ENCODE data around the gene ZNF669.

The ZNF669 gene

DNA sequence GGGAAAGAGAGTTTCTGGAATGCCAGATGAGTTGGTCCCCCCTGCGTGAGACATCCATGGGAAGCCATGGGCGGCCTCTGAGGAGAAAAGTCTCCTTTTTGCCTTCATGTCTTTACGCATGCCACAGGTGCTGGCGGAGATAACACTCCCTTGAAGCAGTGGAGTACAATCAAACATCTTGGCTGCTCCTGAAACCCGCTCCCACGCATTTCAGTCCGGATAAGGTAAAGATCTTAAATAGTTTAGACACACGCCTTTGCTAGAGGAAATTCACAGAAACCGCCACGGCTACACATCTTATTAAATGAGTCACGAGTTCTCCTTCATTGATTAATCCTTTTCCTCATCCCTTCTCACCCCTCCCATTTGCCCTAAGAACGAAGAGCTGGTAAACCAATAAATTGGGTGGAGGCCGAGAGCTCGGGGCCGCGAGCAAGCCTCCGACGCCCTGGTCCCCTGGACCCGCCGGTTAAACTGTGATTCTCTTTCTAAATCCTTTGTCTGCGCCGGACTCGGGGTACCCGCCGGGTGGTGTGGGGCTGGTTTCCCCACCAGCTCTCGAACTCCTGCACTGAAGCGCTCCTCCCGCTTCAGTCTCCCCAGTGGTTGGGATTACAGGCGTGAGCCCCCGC is 6.6 kb upstream of the ZNF669 start:
- peak in 1 of 2 donors; percentile 9 for DNase-seq

DNA sequence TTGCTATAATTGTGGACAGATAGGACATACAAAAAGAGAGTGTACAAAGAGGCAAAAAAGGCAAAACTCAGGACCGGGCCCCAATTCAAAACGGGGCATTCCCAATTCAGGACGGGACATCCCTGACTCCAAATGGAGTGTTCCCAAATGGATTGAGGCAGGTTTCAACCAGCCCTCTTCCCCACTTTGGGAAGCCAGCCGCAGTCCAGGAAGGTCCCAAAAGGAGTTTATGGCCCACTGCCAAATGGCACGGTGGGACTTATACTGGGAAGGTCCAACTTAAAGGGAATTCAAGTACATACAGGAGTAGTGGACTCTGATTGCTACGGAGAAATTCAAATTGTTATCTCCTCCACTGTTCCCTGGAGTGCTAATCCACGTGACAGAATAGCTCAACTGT is 3.5 kb upstream of the ZNF669 start:
- DNase-seq = no peak

DNA sequence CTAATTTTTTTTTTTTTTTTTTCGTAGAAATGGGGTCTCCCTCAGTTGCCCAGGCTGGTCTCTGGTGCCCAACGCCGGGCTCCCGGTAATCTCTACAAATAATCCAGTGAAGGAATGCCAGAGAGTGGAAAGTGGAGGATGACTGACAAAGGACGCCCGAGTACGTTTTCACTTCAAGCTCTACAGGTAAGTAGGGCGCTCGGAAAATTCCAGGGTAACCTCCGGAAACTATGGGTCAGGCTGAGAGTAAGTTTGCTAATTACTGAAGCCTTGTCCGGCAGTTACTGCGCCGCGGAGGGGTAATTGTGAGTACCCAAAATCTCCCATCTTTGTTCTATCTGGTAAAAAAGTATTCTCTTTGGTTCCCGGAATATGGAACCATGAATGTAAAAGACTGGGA is 1.8 kb upstream of the ZNF669 start:
- DNase-seq = no peak

DNA sequence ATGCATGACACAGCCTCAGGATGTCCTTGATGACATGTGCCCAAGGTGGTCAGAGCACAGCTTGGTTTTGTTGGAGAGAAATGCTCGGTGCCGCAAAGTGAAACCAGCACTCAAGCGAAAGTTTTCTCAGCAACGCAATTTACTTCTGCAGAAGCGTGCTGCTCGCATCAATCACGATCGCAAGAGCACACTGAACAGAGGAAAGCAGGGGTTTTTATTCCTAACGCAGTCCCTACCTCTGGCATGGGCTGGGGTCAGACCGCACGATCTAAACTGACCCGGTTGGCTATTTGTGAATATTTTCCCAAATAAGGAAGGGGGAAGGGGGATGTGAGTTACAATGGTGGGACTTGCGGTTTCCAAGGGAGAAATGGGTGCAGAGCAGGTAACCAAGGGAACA is 809 bp upstream of the ZNF669 start:
- no peak for DNase-seq

DNA sequence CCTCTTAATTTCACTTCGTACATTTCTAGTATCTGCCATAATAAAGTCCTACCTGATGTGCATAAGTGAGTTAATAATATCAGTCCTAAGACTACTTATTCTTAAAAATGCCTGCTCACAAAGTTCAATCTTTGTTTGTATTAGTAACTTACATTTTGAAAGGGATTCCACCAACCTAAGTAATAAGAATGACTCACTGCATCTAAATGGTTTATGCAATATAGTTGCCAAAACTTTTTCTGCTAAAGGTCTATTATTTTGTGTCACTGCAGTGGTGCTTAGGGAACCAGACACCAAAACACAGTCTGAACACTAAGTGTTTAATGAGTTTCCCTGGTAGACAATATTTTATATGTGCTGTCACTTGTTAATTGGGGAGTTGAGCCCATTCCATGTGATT is 1.8 kb downstream of the ZNF669 start:
- DNase-seq = no peak

DNA sequence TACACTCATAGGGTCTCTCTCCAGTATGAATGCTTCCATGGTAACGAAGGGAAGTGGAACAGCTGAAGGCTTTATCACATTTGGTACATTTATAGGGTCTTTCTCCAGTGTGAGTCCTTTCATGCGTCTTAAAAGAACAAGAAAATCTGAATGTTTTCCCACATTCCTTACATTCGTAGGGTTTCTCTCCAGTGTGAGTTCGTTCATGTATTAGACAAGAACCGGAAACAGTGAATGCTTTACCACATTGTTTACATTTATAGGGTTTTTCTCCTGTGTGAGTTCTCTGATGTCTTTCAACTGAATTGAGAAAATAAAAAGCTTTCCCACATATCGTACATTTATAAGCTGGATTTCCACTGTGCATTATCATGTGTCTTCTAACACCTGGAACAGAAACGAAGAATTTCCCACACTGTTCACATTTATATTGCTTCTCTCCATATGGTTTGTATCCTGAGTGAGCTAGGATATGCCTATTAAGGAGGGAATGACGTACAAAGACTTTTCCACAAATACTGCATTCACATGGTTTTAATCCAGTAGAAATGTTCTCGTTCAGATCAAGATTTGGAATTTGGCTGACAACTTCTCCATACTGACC is 3.4 kb downstream of the ZNF669 start:
- DNase-seq = no peak

DNA sequence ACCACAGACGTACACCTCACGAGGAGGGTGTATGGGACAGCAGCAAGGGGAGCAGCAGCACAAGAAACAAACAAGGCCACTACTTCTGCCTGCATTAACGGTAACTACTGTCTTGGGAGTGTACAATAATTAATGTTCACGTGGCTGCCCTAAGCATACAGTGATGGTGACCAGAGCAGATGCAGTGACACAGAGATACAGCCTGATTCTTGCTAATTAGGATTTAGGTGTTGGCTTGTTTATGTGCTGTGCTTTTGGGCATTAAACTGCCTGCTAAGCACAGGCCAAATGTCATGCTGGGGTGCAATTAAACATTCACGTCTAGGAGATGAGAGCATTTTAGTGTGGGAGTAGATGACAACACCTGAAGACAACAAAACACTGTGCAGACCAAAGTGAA is 7.2 kb downstream of the ZNF669 start:
- no peak for DNase-seq

DNA sequence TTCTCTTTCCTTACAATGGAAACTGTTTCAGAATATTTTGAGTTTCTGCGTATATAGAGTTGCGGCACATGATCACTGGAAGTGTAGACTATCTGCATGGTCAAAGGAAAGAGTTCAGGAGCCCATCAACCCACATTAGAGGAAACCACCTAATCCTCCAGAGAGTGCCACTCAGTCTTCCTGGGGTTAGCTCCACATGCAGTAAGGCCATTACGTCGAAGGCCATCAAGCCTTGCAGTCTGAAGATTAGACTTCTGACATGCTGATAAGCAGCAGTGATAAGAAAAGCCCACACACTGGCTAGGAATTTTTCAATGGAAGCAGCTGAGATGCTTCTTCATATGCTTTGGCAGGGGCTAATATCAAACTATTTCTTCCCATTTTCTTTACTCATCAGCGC is 7.6 kb downstream of the ZNF669 start:
- no peak for DNase-seq

DNA sequence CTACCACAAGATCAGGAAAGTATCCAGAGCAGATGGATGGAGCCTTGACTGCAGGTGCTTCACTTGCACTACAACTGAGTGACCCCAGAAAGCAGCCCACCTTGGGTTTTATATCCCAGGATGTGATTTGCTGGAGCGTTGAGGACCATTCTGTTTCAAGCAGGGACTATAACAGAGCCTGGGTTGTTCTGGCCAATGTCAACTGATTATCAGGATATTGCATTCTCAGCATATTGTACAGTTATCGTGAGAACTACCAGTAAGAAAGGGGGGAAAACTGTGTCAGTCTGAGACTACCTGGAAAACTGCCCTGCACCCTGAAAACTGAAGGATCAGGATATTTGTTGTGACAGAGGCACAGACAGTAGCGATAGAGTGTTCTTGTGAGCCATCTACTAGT is 8.0 kb downstream of the ZNF669 start:
- no peak for DNase-seq

DNA sequence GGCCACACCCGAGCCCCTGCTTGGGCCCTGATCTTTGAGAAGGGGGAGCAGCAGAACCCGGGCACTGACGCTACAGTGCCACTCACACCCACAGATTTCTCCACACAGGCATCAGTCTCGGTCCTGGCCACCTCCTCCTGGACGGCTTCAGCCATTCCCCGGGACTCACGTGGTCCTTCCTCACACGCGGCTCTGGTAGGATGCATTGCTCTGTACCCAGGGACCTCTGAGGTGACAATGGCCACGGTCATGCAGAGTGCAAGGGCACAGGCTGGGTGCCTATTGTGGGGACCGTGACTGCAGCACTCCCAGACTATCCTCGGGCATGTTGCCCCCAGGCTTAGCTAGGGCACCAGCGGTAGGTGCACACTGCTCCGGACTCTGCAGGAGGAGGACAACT is 13.7 kb downstream of the ZNF669 start:
- DNase-seq = no peak

DNA sequence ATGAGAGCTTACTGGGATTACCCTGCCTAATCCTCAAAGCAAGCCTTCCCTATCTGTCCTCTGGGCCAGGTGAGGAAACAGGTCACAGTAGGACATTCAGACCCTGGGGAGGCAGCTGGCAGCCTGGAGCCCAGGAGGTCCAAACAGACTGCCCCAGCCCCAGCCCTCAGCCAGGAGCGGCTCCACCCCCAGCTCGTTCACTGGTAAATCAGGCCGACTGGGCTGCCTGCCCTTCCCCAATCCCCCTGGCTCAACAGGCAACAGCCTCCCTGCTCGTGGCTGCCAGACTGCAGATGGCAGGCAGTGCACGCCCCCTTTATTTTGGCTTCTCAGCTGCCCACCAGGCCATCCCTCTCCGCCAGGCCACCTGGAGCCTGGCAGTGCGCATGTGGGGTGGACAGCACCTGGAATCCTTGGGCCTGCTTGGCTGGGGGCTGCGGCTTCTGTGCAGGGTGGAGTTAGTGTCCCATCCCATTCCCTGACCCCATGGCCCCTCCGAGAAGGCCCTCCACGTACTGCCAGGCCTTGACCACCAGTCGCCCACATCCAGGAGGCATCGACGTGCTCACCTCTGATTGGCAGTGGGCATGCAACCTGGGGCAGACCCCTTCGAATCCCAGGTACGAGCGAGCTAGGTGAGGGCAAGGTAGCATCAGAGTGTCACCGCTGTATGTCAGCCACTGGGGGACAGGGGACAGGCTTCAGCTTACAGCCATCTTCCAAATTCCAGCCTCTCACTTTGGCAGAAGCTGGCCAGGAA is 14.4 kb downstream of the ZNF669 start:
- no peak for DNase-seq

DNA sequence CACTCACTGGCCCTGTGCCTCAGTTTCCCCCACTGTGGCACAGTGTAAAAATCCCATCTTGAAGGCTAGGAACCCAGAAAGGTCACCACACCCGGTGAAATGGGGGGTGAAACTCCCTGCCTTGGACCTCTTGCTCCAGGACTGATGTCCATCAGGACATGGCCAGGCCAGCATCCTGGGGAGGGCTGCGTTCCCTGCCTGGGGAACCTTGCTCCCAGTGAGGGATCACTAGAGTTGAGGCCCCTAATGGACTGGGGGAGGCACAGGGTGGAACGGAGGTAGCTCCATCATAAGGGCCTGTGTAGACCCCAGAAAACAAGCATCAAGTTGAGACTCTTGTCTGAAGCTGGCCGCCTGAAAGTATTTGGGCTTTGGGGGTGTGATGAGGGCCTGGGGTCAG is 15.2 kb downstream of the ZNF669 start:
- no peak for DNase-seq

DNA sequence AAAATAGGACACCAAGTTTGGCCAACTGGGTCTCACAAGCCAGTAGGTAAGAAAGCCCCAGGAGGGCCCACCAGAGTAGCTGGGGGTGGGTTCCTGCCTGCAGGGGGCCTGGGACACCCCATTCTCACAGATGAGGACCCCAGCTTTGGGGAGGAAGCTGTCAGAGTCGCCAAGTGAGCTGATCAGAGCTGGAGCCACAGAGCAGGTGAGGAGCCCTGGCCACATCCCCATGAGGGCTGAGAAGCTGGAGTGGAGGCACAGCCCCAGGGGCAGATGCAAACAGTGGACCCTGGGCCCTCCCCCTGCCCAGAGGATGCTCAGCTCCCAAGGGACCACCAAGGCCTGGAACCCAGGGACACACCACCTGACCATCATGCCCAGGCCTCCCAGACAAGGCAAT is 16.9 kb downstream of the ZNF669 start:
- DNase-seq = no peak

DNA sequence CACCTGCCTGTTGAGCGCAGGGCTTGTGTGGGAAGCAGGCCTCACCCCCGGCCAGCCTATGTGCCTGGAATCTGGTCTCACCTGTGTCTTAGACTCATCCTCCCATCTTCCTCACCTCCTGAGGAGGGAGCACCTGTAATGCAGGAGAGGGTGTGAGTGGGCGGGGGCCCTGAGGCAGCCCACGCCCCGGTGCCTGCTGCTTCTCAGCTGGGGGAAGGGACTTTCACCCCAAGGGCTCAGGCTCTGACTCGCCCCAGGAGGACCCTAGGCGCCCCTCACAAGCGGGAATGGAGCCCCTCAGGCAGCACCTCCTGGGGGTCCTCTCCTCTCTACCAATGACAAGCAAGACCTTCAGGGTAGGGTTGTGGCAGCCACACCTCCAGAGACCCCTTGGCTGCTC is 18.8 kb downstream of the ZNF669 start:
- DNase-seq = no peak

DNA sequence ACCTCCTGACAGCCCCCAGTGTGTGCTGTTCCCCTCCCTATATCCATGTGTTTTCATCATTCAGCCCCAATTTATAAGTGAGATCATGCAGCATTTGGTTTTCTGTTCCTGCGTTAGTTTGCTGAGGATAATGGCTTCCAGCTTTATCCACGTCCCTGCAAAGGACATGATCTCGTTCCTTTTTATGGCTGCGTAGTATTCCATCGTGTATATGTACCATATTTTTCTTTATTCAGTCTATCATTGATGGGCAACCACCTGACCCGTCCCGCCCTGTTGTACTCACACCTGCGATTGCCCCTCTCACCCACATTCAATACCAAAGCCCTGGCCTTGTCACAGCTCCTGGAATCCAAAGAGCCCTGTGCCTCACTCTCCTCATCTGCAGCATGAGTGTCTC is 19.4 kb downstream of the ZNF669 start:
- DNase-seq = no peak

DNA sequence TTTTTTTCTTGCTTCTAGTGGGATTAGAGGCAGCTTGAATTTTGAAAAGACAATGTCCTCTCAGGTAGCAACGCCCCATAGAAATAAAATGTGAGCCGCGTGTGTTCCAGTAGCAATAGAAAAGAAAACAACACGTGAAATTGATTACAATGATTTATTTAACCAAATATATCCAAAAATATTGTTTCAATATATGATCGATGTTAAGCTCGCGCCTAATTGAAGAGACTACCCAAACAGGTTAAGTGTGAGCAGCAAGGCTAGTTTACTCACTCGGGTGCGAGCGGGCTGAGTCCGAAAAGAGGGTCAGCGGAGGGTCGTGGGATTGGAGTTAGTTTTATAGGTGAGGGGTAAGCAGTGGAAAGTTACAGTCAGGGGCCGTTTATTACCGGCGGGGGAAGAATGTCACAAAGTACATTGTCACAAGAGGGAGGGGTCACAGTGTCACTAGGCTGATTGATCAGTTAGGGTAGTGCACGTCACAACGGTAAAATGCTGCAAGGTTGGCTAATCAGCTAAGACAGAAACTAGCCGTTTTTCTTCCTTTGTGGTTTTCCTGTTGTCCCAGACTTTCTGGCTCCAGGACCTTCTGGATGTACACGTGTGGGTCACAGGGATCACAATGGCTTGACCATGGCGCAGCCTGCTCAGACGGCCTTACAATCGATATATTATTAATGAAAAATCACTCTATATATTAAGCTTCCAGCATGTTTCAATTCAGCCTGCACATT is 24.8 kb downstream of the ZNF669 start:
- peak in 1 of 2 donors; percentile 13 for DNase-seq

DNA sequence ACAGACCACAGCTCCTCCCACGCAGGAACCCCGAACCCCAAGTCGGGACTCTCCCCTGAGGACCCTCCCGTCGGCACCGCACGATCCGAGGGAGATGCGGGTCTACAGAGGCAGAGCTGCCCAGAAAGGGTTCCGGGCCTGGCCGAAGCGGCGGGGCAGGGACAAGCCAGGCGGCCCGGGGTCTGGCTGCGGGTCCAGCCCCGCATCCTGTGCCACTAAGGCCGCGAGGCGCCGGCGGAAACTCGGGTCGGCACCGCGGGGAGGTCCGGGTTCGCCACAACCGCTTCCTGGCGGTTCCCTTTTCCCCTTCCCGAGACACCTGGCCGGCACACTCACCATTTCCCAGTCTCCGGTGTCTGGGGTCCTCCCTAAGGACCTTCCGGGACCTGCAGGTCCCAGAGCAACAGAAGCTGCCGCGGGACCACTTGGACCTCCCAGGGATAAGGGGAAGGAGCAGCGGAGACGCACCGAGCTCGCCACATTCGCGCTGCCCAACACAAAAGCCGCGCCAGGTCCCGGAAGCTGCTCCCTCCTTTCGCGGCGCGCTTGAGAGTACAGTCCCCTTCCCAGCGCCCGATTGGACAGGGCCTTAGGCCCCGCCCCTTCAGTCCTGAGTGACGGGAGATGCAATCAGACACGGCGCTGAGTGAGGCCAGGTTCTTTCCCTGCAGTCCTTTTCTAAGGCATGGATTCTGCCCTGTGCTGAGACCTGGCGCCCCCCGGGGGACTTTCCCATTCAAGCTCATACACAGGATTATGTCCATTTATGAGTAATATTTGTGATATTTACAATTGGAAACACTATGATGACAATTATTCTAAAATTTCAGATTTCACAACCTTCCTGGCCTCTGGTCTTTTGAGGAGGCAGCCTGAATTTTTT is 25.7 kb downstream of the ZNF669 start, which contains the start of gene ZNF670:
Gene ZNF670 (minus strand): TSS at position 554 of the 883 bp plus-strand sequence. CDS start 215 bp downstream, at position 339.
- DNase-seq = peak; percentile 84

DNA sequence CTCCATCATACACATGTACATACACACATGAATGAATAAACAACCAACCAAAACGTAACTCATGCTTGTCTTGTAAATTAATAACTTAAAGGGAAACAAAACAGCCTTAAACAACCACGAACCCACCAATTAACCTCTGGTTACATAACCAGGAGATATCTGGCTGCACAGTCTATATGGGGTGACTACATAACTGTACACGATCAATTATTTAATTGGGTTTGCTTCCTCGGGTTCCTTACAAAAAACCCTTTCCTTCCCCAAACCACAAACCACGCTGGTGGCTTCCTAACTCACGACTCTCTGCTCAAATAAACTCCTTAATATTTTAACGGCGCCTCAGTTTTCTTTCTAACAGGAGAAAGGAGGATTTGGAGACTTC is 26.3 kb downstream of the ZNF669 start:
- DNase-seq = no peak

DNA sequence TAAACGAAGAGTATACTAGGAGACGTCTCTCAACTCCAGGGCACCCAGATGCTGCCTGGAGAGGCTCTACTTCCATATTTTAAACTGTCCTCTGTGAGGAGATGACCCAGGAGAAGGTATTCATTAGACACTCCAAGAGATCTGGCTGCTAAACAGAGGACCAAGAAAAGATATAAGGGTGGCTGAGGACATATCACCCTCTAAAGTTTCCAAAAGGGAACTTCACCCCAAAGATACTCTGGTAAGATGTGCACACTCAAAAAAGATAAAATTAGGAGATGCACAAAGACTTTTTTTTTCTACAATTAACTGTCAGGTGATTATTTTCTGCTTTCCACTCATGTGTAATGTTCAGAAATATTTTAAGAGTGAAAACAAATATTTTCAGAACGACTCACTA is 26.9 kb downstream of the ZNF669 start:
- DNase-seq = no peak

DNA sequence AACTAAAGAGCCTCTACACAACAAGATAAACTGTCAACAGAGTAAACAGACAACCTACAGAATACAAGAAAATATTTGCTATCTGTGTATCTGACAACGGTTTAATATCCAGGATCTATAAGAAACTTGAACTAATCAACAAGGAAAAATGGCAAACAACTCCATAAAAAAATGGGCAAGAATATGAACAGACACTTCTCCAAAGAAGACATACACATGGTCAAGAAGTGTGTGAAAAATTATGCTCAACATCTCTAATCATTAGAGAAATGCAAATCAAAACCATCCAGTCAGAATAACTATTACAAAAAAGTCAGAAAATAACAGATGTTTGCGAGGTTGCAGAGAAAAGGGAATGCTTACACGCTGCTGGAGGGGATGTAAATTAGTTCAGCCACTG is 33.5 kb downstream of the ZNF669 start:
- no peak for DNase-seq

DNA sequence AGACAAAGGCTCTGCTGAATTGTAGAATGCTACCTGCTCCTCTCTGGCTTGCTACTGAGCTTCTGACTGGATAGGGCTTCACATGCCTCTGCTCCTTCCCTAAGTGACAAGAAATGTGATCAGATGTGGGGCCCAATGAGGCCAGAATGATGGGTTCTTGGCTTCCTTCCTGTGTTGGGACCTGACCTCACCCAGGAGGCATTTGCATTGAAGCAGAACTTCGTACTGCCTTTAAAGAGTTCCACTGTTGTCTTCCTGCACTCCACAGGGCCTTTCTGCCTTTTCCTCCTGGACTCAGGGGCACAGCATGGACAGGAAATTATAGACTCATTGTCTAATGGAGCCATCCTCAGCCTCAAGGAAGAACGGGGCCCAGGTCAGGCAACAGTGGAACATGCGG is 39.9 kb downstream of the ZNF669 start:
- no peak for DNase-seq

DNA sequence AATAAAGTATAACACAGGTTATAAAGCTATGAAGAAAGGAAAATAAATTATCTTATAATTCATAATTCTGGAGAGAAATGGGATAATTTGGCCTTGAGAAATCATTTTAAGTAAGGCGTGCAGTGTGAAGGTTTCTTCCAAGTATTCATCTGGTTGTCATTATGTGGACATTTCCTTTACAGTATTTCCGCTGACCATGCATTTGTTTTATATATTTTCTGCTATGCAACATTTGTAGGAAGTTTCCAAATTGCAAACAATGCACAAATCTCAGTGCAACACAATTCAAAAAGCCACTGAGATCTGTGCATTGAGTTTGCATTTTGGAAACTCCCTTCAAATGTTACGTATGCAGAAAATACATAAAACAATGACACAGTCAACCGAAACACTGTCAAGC is 43.4 kb downstream of the ZNF669 start:
- DNase-seq = no peak

DNA sequence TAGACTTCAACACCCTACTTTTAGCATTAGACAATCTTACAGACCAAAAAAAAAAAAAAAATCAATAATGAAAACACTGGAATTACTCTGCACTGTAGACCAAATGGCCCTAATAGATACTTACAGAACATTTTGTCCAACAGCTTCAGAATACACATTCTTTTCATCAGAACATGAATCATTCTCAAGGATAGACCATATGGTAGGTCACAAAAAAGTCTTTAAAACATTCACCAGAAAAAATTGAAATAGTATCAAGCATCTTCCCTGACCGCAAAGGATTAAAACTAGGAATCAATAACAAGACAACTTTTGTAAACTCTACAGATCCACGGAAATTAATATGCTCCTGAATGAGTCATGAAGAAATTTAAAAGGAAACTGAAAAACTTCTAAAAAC is 48.1 kb downstream of the ZNF669 start:
- no peak for DNase-seq

All from CD4-positive, alpha-beta T cell treated with Interleukin-1 beta for 1 hour (primary cell).